Sigmoid colon (tissue), 7 donors: ENCODE measurements around the gene MTSS2. TPM values are rescaled to one million over a fixed set of nuclear protein-coding genes. Genes with fewer than 3 reads are reported as not detected.

Experiments used
- DNase-seq: peaks from one replicate; pipeline ENCODE4 v3.0.0-alpha.2; 2019
- H3K27ac ChIP-seq, 4 donors: fragments of 200-600 bp; sonication (generic); one replicate each; pipeline ENCODE4 v1.5.1; 2016 to 2019; ENCODE audit warnings: mild to moderate bottlenecking in 1 of 4
- H3K27me3 ChIP-seq, 3 donors: fragments of 200-600 bp; sonication (generic); one replicate each; pipeline ENCODE4 v1.5.1; 2019; ENCODE audit warnings: mild to moderate bottlenecking in 1 of 3
- H3K36me3 ChIP-seq, 4 donors: fragments of 200-600 bp; sonication (generic); one replicate each; pipeline ENCODE4 v1.5.1; 2016 to 2019
- H3K4me1 ChIP-seq, 4 donors: fragments of 200-600 bp; sonication (generic); one replicate each; pipeline ENCODE4 v1.5.1; 2017 to 2019
- H3K4me3 ChIP-seq, 4 donors: fragments of 200-600 bp; sonication (generic); one replicate each; pipeline ENCODE4 v1.5.1; 2017 to 2019; ENCODE audit warnings: mild to moderate bottlenecking in 2 of 4, moderate library complexity in 1 of 4
- H3K9me3 ChIP-seq, 4 donors: fragments of 200-600 bp in 3 of 4; sonication (generic) in 3 of 4; one replicate each; pipeline versions ENCODE4 v1.5.1 to v1.6.1; 2013 to 2019
- EP300 ChIP-seq, 4 donors: sonication (generic); formaldehyde crosslinking; IDR thresholded peaks; one replicate each; pipeline ENCODE4 v1.6.1; 2017; ENCODE audit warnings: antibody characterized with exemption in 4 of 4
- POLR2A ChIP-seq, 2 donors: fragments of 450-650 bp; IDR thresholded peaks; one replicate each; pipeline ENCODE4 v1.6.1; 2016; ENCODE audit warnings: antibody characterized with exemption in 2 of 2, mild to moderate bottlenecking in 2 of 2, moderate library complexity in 2 of 2
- POLR2AphosphoS5 ChIP-seq, 4 donors: sonication (generic); formaldehyde crosslinking; IDR thresholded peaks; one replicate each; pipeline ENCODE4 v1.6.1; 2017; ENCODE audit warnings: antibody characterized with exemption in 4 of 4
- WGBS, 2 donors: extraction: QIAGEN DNeasy Blood & Tissue Kit; methylation state at CpG; one replicate each; pipeline ENCODE4 v1.1.7; 2013; 5-methylcytosine and 5-hydroxymethylcytosine counted together
- intact Hi-C: fragments of 100-400 bp; cut with DNase I; formaldehyde crosslinking; loops from one replicate; pipeline ENCODE4 v1.15.1; 2023
- polyA plus RNA-seq, 3 donors: library from polyadenylated mRNA; stranded (reverse); fragments of 200-250 nt; gene quantifications; one replicate each; pipeline ENCODE4 v1.2.3, GENCODE V29; 2013
- total RNA-seq, 4 donors: library from RNA; depleted of rRNA; stranded (reverse); fragments of >200 nt; gene quantifications; one replicate each; pipeline ENCODE4 v1.1.0, GENCODE V29; 2016
- TF ChIP-seq, protein P1 (sequence below), 4 experiments: fragments of 450-650 bp in 3 of 4; fragments of 200-600 bp in 1 of 4; IDR thresholded peaks; one replicate each; pipeline ENCODE4 v1.5.1; 2016 to 2019; ENCODE audit warnings: antibody characterized with exemption in 4 of 4, mild to moderate bottlenecking in 3 of 4, moderate library complexity in 2 of 4
- donor health status: healthy with polysubstance abuse.
- donor health status: Bipolar disorder and iron deficiency.
- donor health status: healthy.

Gene MTSS2
- total and polyA plus RNA-seq, 7 donors, result 5.4 to 100.0 (median 36.4) TPM

DNA sequence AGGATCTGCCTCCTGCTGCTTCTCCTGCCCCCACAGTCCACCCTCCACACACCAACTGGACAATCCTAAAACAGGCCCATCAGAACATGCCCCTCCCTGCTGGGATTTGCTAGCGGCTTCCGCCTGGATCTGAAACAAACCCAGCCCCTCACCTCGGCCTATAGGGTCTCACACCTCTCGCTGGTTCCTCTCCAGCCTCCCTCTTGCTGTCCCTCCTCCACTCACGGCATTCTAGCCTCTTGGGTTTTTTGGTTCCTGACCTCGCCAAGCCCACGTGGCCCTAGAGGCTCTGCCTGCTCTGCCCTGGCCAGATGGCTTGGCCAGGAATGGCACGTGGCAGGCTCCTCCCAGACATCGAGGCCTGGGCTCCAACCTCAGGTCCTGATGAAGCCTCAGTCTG, 15.7 kb upstream of the MTSS2 start:
- Histone ChIP-seq H3K27ac (peak overlapping the region; percentile 92 to 99 (median 98)), H3K9me3 (no peaks in the 10 kb centered on the region), H3K36me3 (no peaks in the 10 kb centered on the region), H3K27me3 (no peaks in the 10 kb centered on the region), H3K4me3 (no peak overlapping the region), H3K4me1 (peaks cover 6 to 98% (median 94%) of the 10 kb centered on the region in 4 donors)
- intact Hi-C loops, result loop anchor here (5.0 kb wide), 1 partner anchor 36 kb away; no protein-coding TSS in a partner anchor
- TF ChIP-seq POLR2AphosphoS5 (IDR thresholded peaks at IDR 0.05) (no peak), EP300 (IDR thresholded peaks at IDR 0.05) (no peak), POLR2A (IDR thresholded peaks at IDR 0.05) (no peak)
- TF ChIP-seq, protein P1, sequence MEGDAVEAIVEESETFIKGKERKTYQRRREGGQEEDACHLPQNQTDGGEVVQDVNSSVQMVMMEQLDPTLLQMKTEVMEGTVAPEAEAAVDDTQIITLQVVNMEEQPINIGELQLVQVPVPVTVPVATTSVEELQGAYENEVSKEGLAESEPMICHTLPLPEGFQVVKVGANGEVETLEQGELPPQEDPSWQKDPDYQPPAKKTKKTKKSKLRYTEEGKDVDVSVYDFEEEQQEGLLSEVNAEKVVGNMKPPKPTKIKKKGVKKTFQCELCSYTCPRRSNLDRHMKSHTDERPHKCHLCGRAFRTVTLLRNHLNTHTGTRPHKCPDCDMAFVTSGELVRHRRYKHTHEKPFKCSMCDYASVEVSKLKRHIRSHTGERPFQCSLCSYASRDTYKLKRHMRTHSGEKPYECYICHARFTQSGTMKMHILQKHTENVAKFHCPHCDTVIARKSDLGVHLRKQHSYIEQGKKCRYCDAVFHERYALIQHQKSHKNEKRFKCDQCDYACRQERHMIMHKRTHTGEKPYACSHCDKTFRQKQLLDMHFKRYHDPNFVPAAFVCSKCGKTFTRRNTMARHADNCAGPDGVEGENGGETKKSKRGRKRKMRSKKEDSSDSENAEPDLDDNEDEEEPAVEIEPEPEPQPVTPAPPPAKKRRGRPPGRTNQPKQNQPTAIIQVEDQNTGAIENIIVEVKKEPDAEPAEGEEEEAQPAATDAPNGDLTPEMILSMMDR (IDR thresholded peaks at IDR 0.05), result no peak
- WGBS, 2 donors, result 85 to 91% methylated on average over 9 of the region's 9 CpGs
- no peak for DNase-seq

DNA sequence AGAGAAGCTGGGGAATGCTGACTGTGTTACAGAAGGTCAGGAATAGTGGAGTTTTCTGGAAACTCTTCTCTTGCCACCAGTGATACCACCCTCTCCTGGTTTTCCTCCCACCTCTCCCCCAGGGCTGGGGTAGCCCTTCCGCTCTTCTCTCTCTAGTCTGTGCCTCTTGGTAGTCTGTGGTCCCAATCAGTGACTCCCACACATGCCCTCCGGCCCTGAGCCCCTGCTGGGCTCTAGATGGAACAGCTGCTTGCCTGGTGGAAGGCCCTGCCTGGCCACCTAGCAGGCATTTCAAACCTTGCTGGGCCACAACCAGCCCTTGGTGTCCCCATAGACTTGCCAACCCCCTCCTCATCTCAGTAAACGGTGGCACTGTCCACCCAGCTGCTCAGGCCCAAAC, 15.2 kb upstream of the MTSS2 start:
- intact Hi-C loops, result loop anchor here (5.0 kb wide), 1 partner anchor 36 kb away; no protein-coding TSS in a partner anchor

DNA sequence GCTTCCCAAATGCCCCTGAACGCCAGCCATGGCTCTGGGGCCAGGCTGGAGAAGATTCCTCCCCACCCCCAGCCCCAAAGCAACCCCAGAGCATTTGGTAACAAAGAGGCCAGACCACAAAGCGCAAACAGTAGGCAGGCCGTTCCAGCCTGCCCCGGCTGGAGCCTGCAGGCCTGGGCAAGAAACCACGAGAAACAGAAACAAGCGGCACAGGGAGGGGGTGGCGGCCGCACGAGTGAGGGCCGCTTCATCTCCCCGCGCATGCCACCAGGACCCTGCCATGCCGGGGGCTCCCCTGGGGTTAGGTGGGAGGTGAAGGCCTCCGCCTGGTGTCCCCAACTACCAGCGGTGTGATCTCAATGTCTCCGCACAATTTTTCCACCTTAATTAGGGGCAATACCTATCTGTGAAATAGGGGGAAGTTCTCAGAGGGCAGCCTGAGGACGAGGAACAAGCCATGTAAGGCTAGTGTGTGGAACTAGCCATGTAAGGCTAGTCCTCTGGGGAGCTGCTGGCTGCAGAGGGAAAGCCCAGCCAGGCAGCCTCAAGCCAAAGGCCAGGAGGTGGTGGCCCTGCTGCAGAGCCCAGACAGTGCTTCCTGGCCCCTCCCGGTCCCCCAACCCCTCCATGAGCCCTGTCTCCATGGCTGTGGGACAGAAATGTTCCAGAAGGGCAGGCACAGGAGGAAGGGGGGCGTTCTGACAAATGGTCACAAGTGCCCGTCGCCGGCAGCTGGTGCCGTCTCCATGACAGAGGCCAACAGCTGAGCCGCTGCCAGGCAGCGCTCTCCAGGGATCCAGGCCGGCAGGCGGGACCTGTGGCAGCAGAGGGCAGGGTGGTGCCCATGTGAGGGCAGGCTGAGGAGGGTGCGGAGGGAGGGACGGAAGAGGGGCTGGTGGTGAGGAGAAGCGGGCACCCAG, 14.5 kb upstream of the MTSS2 start:
- H3K27me3 ChIP-seq, result no peaks in the 10 kb centered on the region
- H3K4me1 ChIP-seq, result peaks cover 6 to 98% (median 94%) of the 10 kb centered on the region in 4 donors
- no peak overlapping the region for H3K4me3 ChIP-seq
- H3K27ac ChIP-seq, result peak overlapping the region; percentile 92 to 99 (median 98)
- intact Hi-C loops, result loop anchor here (5.0 kb wide), 1 partner anchor 37 kb away; no protein-coding TSS in a partner anchor
- TF ChIP-seq EP300 (IDR thresholded peaks at IDR 0.05) (no peak), POLR2AphosphoS5 (IDR thresholded peaks at IDR 0.05) (peak in 3 of 4 donors; percentile 18 to 31 (median 26))
- no peaks in the 10 kb centered on the region for H3K9me3 ChIP-seq
- no peaks in the 10 kb centered on the region for H3K36me3 ChIP-seq
- WGBS, 2 donors, result 79 to 90% methylated on average over 30 of the region's 30 CpGs
- peak; percentile 84 for DNase-seq

More for the DNA sequence above, 15.2 kb upstream of the MTSS2 start:
- no peaks in the 10 kb centered on the region for H3K36me3 ChIP-seq
- H3K27me3 ChIP-seq, result no peaks in the 10 kb centered on the region
- no peaks in the 10 kb centered on the region for H3K9me3 ChIP-seq
- H3K4me3 ChIP-seq, result no peak overlapping the region
- peaks cover 6 to 98% (median 94%) of the 10 kb centered on the region in 4 donors for H3K4me1 ChIP-seq
- TF ChIP-seq, protein P1 (IDR thresholded peaks at IDR 0.05), result no peak
- TF ChIP-seq EP300 (IDR thresholded peaks at IDR 0.05) (no peak), POLR2A (IDR thresholded peaks at IDR 0.05) (no peak), POLR2AphosphoS5 (IDR thresholded peaks at IDR 0.05) (no peak)
- 84% methylated on average over 3 of the region's 3 CpGs for WGBS, 2 donors
- H3K27ac ChIP-seq, result peak overlapping the region; percentile 92 to 99 (median 98)
- no peak for DNase-seq

DNA sequence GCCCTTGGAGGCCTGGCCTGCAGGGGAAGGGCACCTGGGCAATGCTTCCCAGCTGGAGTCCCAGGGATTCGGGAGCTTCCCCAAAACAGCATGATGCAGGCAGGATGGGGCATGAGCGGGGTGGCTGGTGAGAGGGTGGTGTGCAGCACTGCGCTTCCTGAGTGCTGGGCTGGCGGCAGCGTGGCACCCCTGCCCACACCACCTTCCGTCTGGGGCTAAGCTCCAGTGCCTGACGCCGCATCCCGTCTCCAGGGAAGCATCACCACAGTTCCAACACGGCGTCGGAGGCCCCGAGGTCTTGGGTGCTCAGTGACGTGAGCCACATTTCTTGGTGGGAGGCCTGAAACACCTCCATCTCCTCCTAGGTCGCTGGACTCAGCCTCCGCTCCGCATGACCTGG, 13.8 kb upstream of the MTSS2 start:
- peak overlapping the region; percentile 92 to 99 (median 98) for H3K27ac ChIP-seq
- DNase-seq, result no peak
- intact Hi-C loops, result loop anchor here (5.0 kb wide), 1 partner anchor 38 kb away; no protein-coding TSS in a partner anchor
- H3K27me3 ChIP-seq, result no peaks in the 10 kb centered on the region
- H3K36me3 ChIP-seq, result no peaks in the 10 kb centered on the region
- WGBS, 2 donors, result 89 to 95% methylated on average over 17 of the region's 17 CpGs
- TF ChIP-seq POLR2A (IDR thresholded peaks at IDR 0.05) (no peak), POLR2AphosphoS5 (IDR thresholded peaks at IDR 0.05) (no peak), EP300 (IDR thresholded peaks at IDR 0.05) (no peak)
- TF ChIP-seq, protein P1 (IDR thresholded peaks at IDR 0.05), result no peak
- H3K9me3 ChIP-seq, result no peaks in the 10 kb centered on the region
- H3K4me3 ChIP-seq, result no peak overlapping the region
- H3K4me1 ChIP-seq, result peaks cover 6 to 98% (median 94%) of the 10 kb centered on the region in 4 donors

DNA sequence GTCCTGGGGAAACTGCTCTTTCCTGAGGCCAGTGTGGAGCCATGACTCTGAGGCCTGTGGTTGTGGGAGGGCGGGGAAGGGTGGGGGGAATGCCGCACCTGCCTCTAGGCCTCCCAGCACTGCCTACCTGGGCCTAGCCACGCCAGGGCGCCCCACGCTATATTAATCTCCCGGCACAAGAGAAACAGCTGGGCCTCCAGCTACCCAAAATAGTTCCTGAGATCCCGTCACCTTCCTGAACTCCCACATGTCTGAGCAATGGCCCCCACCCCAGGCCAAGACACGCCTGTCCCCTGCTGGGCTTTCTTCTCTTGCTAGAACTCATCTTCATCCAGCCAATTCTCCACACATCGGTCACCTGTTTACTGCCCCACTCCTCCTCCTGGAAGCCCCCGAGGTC, 13.0 kb upstream of the MTSS2 start:
- 91 to 92% methylated on average over 10 of the region's 10 CpGs for WGBS, 2 donors
- intact Hi-C loops, result no loop called here
- Histone ChIP-seq H3K27ac (peak overlapping the region; percentile 95 to 99 (median 98)), H3K4me1 (peaks cover 6 to 98% (median 94%) of the 10 kb centered on the region in 4 donors), H3K4me3 (no peak overlapping the region), H3K36me3 (no peaks in the 10 kb centered on the region), H3K27me3 (no peaks in the 10 kb centered on the region), H3K9me3 (no peaks in the 10 kb centered on the region)
- TF ChIP-seq EP300 (IDR thresholded peaks at IDR 0.05) (no peak), POLR2A (IDR thresholded peaks at IDR 0.05) (no peak), POLR2AphosphoS5 (IDR thresholded peaks at IDR 0.05) (no peak)
- TF ChIP-seq, protein P1 (IDR thresholded peaks at IDR 0.05), result no peak
- DNase-seq, result no peak
